ENCODE data around the gene BTK.

- TF ChIP-seq, protein P1, sequence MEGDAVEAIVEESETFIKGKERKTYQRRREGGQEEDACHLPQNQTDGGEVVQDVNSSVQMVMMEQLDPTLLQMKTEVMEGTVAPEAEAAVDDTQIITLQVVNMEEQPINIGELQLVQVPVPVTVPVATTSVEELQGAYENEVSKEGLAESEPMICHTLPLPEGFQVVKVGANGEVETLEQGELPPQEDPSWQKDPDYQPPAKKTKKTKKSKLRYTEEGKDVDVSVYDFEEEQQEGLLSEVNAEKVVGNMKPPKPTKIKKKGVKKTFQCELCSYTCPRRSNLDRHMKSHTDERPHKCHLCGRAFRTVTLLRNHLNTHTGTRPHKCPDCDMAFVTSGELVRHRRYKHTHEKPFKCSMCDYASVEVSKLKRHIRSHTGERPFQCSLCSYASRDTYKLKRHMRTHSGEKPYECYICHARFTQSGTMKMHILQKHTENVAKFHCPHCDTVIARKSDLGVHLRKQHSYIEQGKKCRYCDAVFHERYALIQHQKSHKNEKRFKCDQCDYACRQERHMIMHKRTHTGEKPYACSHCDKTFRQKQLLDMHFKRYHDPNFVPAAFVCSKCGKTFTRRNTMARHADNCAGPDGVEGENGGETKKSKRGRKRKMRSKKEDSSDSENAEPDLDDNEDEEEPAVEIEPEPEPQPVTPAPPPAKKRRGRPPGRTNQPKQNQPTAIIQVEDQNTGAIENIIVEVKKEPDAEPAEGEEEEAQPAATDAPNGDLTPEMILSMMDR (conservative IDR thresholded peaks at IDR 0.05; ENCODE audit: low read length) = no peak
- TF ChIP-seq EZH2phosphoT487 (IDR thresholded peaks at IDR 0.05; ENCODE audit: borderline replicate concordance, low read depth, low read length) = no peak
Measured at GRCh38 chrX:101303790-101304189, 82.2 kb downstream of the BTK start.
